ENCODE data around the gene ATP2B2.

DNA sequence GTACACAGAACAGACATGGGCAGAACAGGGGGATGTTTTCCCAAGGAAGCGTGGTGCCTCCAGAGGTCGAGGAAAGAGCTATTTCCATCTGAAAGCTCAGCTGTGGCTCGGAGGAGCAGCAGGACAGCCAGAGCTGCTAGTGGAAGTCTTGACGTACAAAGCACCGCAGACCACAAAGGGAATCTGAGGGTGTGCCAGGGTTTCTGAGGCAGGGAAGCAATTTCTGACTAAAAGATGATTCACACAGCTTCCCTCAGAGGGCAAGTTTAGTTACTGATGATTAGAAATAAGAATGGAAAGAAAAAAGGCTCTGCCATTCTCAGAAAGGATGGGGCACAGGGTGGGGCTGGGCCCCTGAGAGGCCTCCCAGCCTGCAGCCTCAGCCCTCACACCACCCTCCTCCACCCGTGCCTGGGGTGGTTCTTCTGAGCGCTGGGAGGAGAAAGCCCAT lies 138.7 kb downstream of the ATP2B2 start:
- TF ChIP-seq CTCF (IDR thresholded peaks at IDR 0.05) (no peak), EZH2 (IDR thresholded peaks at IDR 0.05) (no peak)
